A549 (cell line): Measurements from ENCODE around the gene CD164L2. TPM values are rescaled to one million over a fixed set of nuclear protein-coding genes. Genes with fewer than 3 reads are reported as not detected.
"Not testable (repeated sequence)": the region's sequence is repeated elsewhere in the genome, so short reads cannot be mapped to it uniquely, and the experiment has no call there.

Source experiments
- ATAC-seq, 2 experiments: fragments of 200-7000 bp in 1 of 2; fragments of >200 bp in 1 of 2; cut with Nextera tagmentation in 1 of 2; cut with Tn5 transposase in 1 of 2; 3 replicates each; pipeline versions ENCODE4 v1.8.0 to v1.9.1; 2018 to 2020; ENCODE audit warnings: mild to moderate bottlenecking in 1 of 2, moderate library complexity in 1 of 2
- CTCF ChIA-PET: fragments of 300-600 bp; sonication (Branson Sonifier 250); formaldehyde crosslinking; extraction: SDS; loops from one replicate; lab custom pipeline; 2021; ENCODE audit warnings: antibody characterized with exemption, inconsistent platforms; lab: Yijun Ruan, JAX
- POLR2A ChIA-PET: fragments of 350-600 bp; formaldehyde crosslinking; extraction: SDS; loops from one replicate; lab custom pipeline; 2021; ENCODE audit warnings: antibody characterized with exemption, inconsistent platforms; lab: Yijun Ruan, JAX
- DNase-seq, 2 experiments: peaks; one replicate each; pipeline versions ENCODE4 v3.0.0 to v3.0.0-alpha.2; 2011 to 2016; ENCODE audit warnings: low read depth in 1 of 2, low spot score in 1 of 2
- FAIRE-seq: peaks from 2 replicates; lab custom pipeline; 2011; peaks lifted over from hg19 to GRCh38; lab: Jason Lieb, UNC
- H3K27ac ChIP-seq, 2 experiments: fragments of >200 bp; sonication (Bioruptor Twin); formaldehyde crosslinking; 3 replicates each; pipeline ENCODE4 v1.5.1; 2016 to 2017
- H3K4me1 ChIP-seq: fragments of >200 bp; sonication (Bioruptor Twin); formaldehyde crosslinking; 3 replicates; pipeline ENCODE4 v1.6.1; 2016
- H3K4me2 ChIP-seq: fragments of >200 bp; sonication (Bioruptor Twin); formaldehyde crosslinking; 3 replicates; pipeline ENCODE4 v1.6.1; 2016
- H3K4me3 ChIP-seq: fragments of >200 bp; sonication (Bioruptor Twin); formaldehyde crosslinking; 3 replicates; pipeline ENCODE4 v1.5.1; 2016
- H3K9me3 ChIP-seq: fragments of >200 bp; sonication (Bioruptor Twin); formaldehyde crosslinking; 3 replicates; pipeline ENCODE4 v1.6.1; 2016
- ATOH8 ChIP-seq: fragments of 250-450 bp; sonication (Bioruptor Pico); IDR thresholded peaks from 2 replicates; pipeline ENCODE4 v1.5.0; 2020; ENCODE audit warnings: low read depth, mild to moderate bottlenecking, moderate library complexity
- BHLHE40 ChIP-seq: IDR thresholded peaks from 2 replicates; pipeline ENCODE4 v1.6.1; 2012; ENCODE audit warnings: low read depth, low read length, inconsistent platforms
- CBX2 ChIP-seq: fragments of 200-600 bp; sonication (generic); IDR thresholded peaks from 2 replicates; pipeline ENCODE4 v1.6.1; 2016; ENCODE audit warnings: low read depth, mild to moderate bottlenecking, borderline replicate concordance
- CHD4 ChIP-seq: fragments of 200-600 bp; sonication (generic); IDR thresholded peaks from 2 replicates; pipeline ENCODE4 v1.6.1; 2016; ENCODE audit warnings: antibody characterized with exemption, mild to moderate bottlenecking, borderline replicate concordance
- EHMT2 ChIP-seq: fragments of 200-600 bp; sonication (generic); IDR thresholded peaks from 2 replicates; pipeline ENCODE4 v1.6.1; 2016; ENCODE audit warnings: antibody characterized with exemption, low read depth, mild to moderate bottlenecking, moderate library complexity
- ELK1 ChIP-seq: fragments of 150-350 bp; IDR thresholded peaks from 2 replicates; pipeline ENCODE4 v1.6.1; 2014; ENCODE audit warnings: low read depth, mild to moderate bottlenecking, low read length
- ESRRA ChIP-seq: fragments of 150-350 bp; IDR thresholded peaks from 2 replicates; pipeline ENCODE4 v1.6.1; 2014; ENCODE audit warnings: mild to moderate bottlenecking, low read length, borderline replicate concordance
- FOSB ChIP-seq: fragments of 250-450 bp; sonication (Bioruptor Pico); IDR thresholded peaks from 2 replicates; pipeline ENCODE4 v1.5.0; 2020; ENCODE audit warnings: mild to moderate bottlenecking, moderate library complexity
- FOSL2 ChIP-seq, 2 experiments: fragments of 450-650 bp in 1 of 2; fragments of >200 bp in 1 of 2; sonication (Bioruptor Twin) in 1 of 2; formaldehyde crosslinking; IDR thresholded peaks; 2 replicates each; pipeline versions ENCODE4 v1.5.0 to v1.6.1; 2016 to 2020; ENCODE audit warnings: mild to moderate bottlenecking in 1 of 2, moderate library complexity in 1 of 2
- GATA3 ChIP-seq: IDR thresholded peaks from 2 replicates; pipeline ENCODE4 v1.6.1; 2012; ENCODE audit warnings: borderline replicate concordance
- HOXB5 ChIP-seq: fragments of 250-450 bp; sonication (Bioruptor Pico); IDR thresholded peaks from 2 replicates; pipeline ENCODE4 v1.5.0; 2020; ENCODE audit warnings: mild to moderate bottlenecking, moderate library complexity
- JUN ChIP-seq, 2 experiments: fragments of >200 bp; sonication (Bioruptor Twin); formaldehyde crosslinking; IDR thresholded peaks; 2 replicates in 1 of 2; 3 replicates in 1 of 2; pipeline ENCODE4 v1.6.1; 2016 to 2017
- JUNB ChIP-seq: fragments of >200 bp; sonication (Bioruptor Twin); formaldehyde crosslinking; IDR thresholded peaks from 2 replicates; pipeline ENCODE4 v1.6.1; 2016
- MAFK ChIP-seq: fragments of 450-650 bp; IDR thresholded peaks from 2 replicates; pipeline ENCODE4 v1.6.1; 2014; ENCODE audit not compliant: partially characterized antibody
- MAX ChIP-seq: IDR thresholded peaks from 2 replicates; pipeline ENCODE4 v1.6.1; 2012
- MYC ChIP-seq: IDR thresholded peaks from 2 replicates; pipeline ENCODE4 v1.6.1; 2012; ENCODE audit warnings: mild to moderate bottlenecking, inconsistent platforms, low read length, improper control_type of control experiment, borderline replicate concordance
- NPAS2 ChIP-seq: fragments of 250-450 bp; sonication (Bioruptor Pico); IDR thresholded peaks from 2 replicates; pipeline ENCODE4 v1.8.0; 2022; ENCODE audit warnings: mild to moderate bottlenecking, moderate library complexity, borderline replicate concordance
- PBX3 ChIP-seq: IDR thresholded peaks from 2 replicates; pipeline ENCODE4 v1.6.1; 2012
- PHF8 ChIP-seq: fragments of 200-600 bp; sonication (generic); IDR thresholded peaks from 2 replicates; pipeline ENCODE4 v1.6.1; 2016; ENCODE audit warnings: low read depth, mild to moderate bottlenecking, antibody characterized with exemption, moderate library complexity, borderline replicate concordance
- POLR2A ChIP-seq: IDR thresholded peaks from 2 replicates; pipeline ENCODE4 v1.6.1; 2012; ENCODE audit warnings: mild to moderate bottlenecking, low read length
- RARB ChIP-seq: fragments of 250-450 bp; sonication (Bioruptor Pico); IDR thresholded peaks from 2 replicates; pipeline ENCODE4 v1.8.0; 2021; ENCODE audit warnings: mild to moderate bottlenecking, moderate library complexity
- RCOR1 ChIP-seq: fragments of 150-350 bp; IDR thresholded peaks from 2 replicates; pipeline ENCODE4 v1.6.1; 2014; ENCODE audit warnings: antibody characterized with exemption, low read length, low read depth
- RFX5 ChIP-seq: fragments of 450-650 bp; IDR thresholded peaks from 2 replicates; pipeline ENCODE4 v1.7.1; 2014; ENCODE audit warnings: antibody characterized with exemption, mild to moderate bottlenecking, moderate library complexity
- SMC3 ChIP-seq: fragments of >200 bp; sonication (Bioruptor Twin); formaldehyde crosslinking; IDR thresholded peaks from 3 replicates; pipeline ENCODE4 v1.6.1; 2018; ENCODE audit warnings: inconsistent platforms
- SREBF2 ChIP-seq: fragments of 450-650 bp; IDR thresholded peaks from 2 replicates; pipeline ENCODE4 v1.6.1; 2014; ENCODE audit warnings: mild to moderate bottlenecking, moderate library complexity
- TP53 ChIP-seq: fragments of 250-450 bp; sonication (Bioruptor Pico); IDR thresholded peaks from 2 replicates; pipeline ENCODE4 v1.5.0; 2021; ENCODE audit warnings: mild to moderate bottlenecking, moderate library complexity
- ZC3H11A ChIP-seq: fragments of 450-650 bp; IDR thresholded peaks from 2 replicates; pipeline ENCODE4 v1.6.1; 2014; ENCODE audit warnings: antibody characterized with exemption, mild to moderate bottlenecking
- ZNF302 ChIP-seq: fragments of 250-450 bp; sonication (Bioruptor Pico); IDR thresholded peaks from 2 replicates; pipeline ENCODE4 v1.9.0; 2021; ENCODE audit warnings: inconsistent platforms, mild to moderate bottlenecking, moderate library complexity
- WGBS: methylation state at CpG from one replicate; pipeline ENCODE4 v1.1.6; 2017; ENCODE audit errors: missing lambda C conversion rate; 5-methylcytosine and 5-hydroxymethylcytosine counted together
- polyA plus RNA-seq, 4 experiments: library from polyadenylated mRNA; depleted of rRNA in 3 of 4; stranded (reverse); fragments of >200 nt; fragmentation: RNase III in 1 of 4; extraction: RNeasy Plus Mini Kit Qiagen cat#74134 plus additional on column Dnase treatment in 1 of 4; gene quantifications; 2 replicates in 3 of 4; 3 replicates in 1 of 4; pipeline ENCODE4 v1.2.3, GENCODE V29; 2011 to 2017

CD164L2 gene
- polyA plus RNA-seq, 2 of the 4 experiments (the other 2 are of a cell fraction): not detected

- Histone ChIP-seq H3K4me2 (no peak overlapping the region), H3K4me3 (no peak overlapping the region), H3K9me3 (no peaks in the 10 kb centered on the region), H3K27ac (no peak overlapping the region), H3K4me1 (no peaks in the 10 kb centered on the region)
- no peak for ATAC-seq
- ChIA-PET CTCF (interaction anchor here (1.2 to 7.9 kb wide), 4 partner anchors 18 to 196 kb away, joined by 3 to 66 read pairs (median 4); partner anchors contain the start of genes AHDC1 and GPR3), POLR2A (no interaction called here)
- DNase-seq: no peak
- 93% methylated on average over 10 of the region's 11 CpGs for WGBS
- TF ChIP-seq JUNB (no peak), EHMT2 (no peak), POLR2A (no peak), MYC (no peak), TP53 (CRISPR knock-in tag) (no peak), GATA3 (no peak), RFX5 (no peak), NPAS2 (no peak), ESRRA (no peak), HOXB5 (CRISPR knock-in tag) (no peak), ATOH8 (CRISPR knock-in tag) (no peak), MAX (no peak), ZC3H11A (no peak), MAFK (no peak), SMC3 (no peak), FOSB (CRISPR knock-in tag) (no peak), FOSL2 (IDR thresholded peaks at IDR 0.05) (no peak), FOSL2 (CRISPR knock-in tag; IDR thresholded peaks at IDR 0.05) (no peak), ELK1 (no peak)
- no peak for FAIRE-seq
Measured at GRCh38 chr1:27409669-27410068, 26.5 kb upstream of the CD164L2 start.

- CTCF ChIA-PET: interaction anchor here (1.3 kb wide), 1 partner anchor 199 kb away, joined by 3 read pairs; no protein-coding TSS in a partner anchor
- ATAC-seq (no peak), FAIRE-seq (no peak), DNase-seq (no peak)
- WGBS: 95% methylated on average over 9 of the region's 9 CpGs
- Histone ChIP-seq H3K4me3 (no peak overlapping the region), H3K27ac (no peak overlapping the region), H3K9me3 (no peaks in the 10 kb centered on the region), H3K4me2 (no peak overlapping the region), H3K4me1 (no peaks in the 10 kb centered on the region)
- POLR2A ChIA-PET: no interaction called here
- TF ChIP-seq CHD4 (no peak), RARB (CRISPR knock-in tag) (no peak), RCOR1 (no peak), JUN (IDR thresholded peaks at IDR 0.05) (no peak), ATOH8 (CRISPR knock-in tag) (no peak), PHF8 (no peak), ESRRA (no peak), CBX2 (no peak), ZNF302 (CRISPR knock-in tag) (no peak), HOXB5 (CRISPR knock-in tag) (no peak), NPAS2 (no peak), PBX3 (no peak), SREBF2 (no peak), POLR2A (no peak), BHLHE40 (no peak)
Measured at GRCh38 chr1:27408151-27408550, 25.0 kb upstream of the CD164L2 start.

- WGBS: 85% methylated on average over 2 of the region's 2 CpGs
- POLR2A ChIA-PET, H3K4me3 ChIP-seq, H3K9me3 ChIP-seq, H3K4me2 ChIP-seq, FAIRE-seq, ATAC-seq, DNase-seq, H3K27ac ChIP-seq, H3K4me1 ChIP-seq: not testable (repeated sequence)
- CTCF ChIA-PET: interaction anchor here (0.6 to 4.6 kb wide), 6 partner anchors 10 to 200 kb away, joined by 3 to 13 read pairs (median 3); no protein-coding TSS in a partner anchor
Measured at GRCh38 chr1:27406791-27407190, 23.7 kb upstream of the CD164L2 start.
